ENCODE measurements around the gene EHD4. TPM values are rescaled to one million over a fixed set of nuclear protein-coding genes. Genes with fewer than 3 reads are reported as not detected.

The EHD4 gene
- polyA plus RNA-seq, 1 of the 3 experiments (the other 2 are of a cell fraction), result 17.5 TPM

DNA sequence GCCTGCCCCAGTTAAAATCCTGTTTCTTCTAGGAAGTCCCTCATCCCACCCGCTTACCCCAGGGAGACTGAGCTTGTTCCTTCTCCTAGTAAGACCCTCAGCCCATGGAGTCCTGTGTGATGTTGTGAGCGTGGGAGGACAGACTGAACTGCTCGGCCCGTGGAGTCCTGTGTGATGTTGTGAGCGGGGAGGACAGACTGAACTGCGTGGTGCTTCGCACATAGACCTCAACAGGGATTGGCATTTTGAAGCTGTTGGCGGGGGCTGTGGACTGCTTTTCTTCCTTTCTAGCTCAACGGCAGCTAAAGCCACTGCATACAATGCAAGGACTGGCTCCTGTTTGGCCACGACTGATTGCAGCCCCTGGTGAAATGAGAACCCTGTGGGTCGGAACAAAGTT lies 76.9 kb downstream of the EHD4 start:
- Histone ChIP-seq H3K27me3 (ENCODE audit: insufficient read depth) (no peaks in the 10 kb centered on the region), H3K4me2 (peak overlapping the region; percentile 65; the same call in 1 of the 2 replicates), H3K36me3 (replicated peaks in 1 of 2; ENCODE audit: control insufficient read depth in 1 of 2, insufficient read depth in 2 of 2, low read length in 1 of 2) (peaks cover 5 to 7% of the 10 kb centered on the region in 2 experiments), H3F3A (replicated peaks; ENCODE audit: insufficient read depth) (peaks cover 20% of the 10 kb centered on the region), H3K9me3 (no peaks in the 10 kb centered on the region), H3K9me2 (no peaks in the 10 kb centered on the region), H4K20me1 (ENCODE audit: insufficient read depth) (no peaks in the 10 kb centered on the region), H2AFZ (ENCODE audit: low read depth) (no peak overlapping the region), H3K4me3 (ENCODE audit: low read depth in 2 of 2, low read length in 1 of 2) (no peak overlapping the region), H3K79me2 (ENCODE audit: insufficient read depth) (no peaks in the 10 kb centered on the region), H3K9ac (no peak overlapping the region), H3K4me1 (ENCODE audit: control insufficient read depth in 1 of 2, insufficient read depth in 2 of 2, low read depth in 1 of 2, low read length in 1 of 2) (peaks cover 12 to 47% of the 10 kb centered on the region in 2 experiments; a peak in 3 of 4 replicates), H3K27ac (ENCODE audit: low read depth in 2 of 2, low read length in 1 of 2) (peak overlapping the region; percentile 65 to 97; a peak in 3 of 4 replicates)
- TF ChIP-seq, protein P1, sequence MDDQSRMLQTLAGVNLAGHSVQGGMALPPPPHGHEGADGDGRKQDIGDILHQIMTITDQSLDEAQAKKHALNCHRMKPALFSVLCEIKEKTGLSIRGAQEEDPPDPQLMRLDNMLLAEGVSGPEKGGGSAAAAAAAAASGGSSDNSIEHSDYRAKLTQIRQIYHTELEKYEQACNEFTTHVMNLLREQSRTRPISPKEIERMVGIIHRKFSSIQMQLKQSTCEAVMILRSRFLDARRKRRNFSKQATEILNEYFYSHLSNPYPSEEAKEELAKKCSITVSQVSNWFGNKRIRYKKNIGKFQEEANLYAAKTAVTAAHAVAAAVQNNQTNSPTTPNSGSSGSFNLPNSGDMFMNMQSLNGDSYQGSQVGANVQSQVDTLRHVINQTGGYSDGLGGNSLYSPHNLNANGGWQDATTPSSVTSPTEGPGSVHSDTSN (IDR thresholded peaks at IDR 0.05), result no peak
- TF ChIP-seq FOSL2 (IDR thresholded peaks at IDR 0.05; ENCODE audit: borderline replicate concordance, low read depth) (no peak), MXI1 (IDR thresholded peaks at IDR 0.05; ENCODE audit: low read depth, low read length) (no peak), RFX5 (IDR thresholded peaks at IDR 0.05; ENCODE audit: low read length) (no peak), NRF1 (IDR thresholded peaks at IDR 0.05; ENCODE audit: low read depth, low read length) (no peak)
- TF ChIP-seq, protein P2, sequence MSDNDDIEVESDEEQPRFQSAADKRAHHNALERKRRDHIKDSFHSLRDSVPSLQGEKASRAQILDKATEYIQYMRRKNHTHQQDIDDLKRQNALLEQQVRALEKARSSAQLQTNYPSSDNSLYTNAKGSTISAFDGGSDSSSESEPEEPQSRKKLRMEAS (IDR thresholded peaks at IDR 0.05; ENCODE audit: low read depth), result no peak
- WGBS (ENCODE audit: low lambda C conversion rate), result 96% methylated on average over 11 of the region's 11 CpGs
- CTCF ChIA-PET, result interaction anchor here (0.8 to 6.1 kb wide), 11 partner anchors 8 to 337 kb away, joined by 3 to 52 read pairs (median 3); partner anchors contain the start of gene MAPKBP1
- DNase-seq, result no peak
- POLR2A ChIA-PET, result interaction anchor here (0.8 to 1.5 kb wide), 6 partner anchors 12 to 351 kb away, joined by 3 to 7 read pairs (median 4); partner anchors contain the start of genes EHD4, JMJD7 and RPAP1

DNA sequence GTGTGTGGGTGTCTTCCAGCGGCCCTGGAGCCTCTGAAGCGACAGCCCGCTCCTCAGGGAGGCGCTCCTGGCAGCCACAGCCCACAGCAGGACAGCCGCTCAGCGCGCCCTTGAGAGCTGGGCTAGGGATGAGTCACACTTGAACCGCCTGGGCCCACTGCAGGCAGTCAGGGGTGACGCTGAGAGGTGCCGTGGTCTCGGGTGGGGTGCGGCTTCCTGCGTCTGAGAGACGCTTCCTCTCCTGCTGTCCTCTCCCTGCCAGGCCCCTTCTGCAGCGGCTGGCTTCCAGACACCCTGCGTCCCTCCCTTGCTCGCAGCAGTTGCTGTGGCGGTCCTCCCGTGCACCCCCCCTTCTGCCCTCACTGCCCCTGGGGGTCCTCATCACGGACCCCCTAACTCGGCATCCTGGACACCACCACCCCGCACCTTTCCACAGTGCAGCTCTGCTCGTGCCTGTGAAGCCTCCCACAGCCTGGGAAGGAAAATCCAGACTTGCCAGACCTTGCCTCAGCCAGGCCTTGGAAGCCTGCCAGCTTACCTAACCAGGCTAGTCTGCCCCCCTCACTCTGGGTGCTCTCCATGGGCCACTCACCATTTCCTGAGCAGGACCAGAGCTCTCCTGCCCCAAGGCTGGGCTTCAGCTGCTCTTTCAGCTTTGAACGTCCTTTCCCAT lies 77.4 kb downstream of the EHD4 start:
- peak overlapping the region; percentile 65 to 97 for H3K27ac ChIP-seq (ENCODE audit: low read depth in 2 of 2, low read length in 1 of 2)
- H3K4me3 ChIP-seq (ENCODE audit: low read depth in 2 of 2, low read length in 1 of 2), result peak overlapping the region; percentile 14 to 25; a peak in 2 of 4 replicates
- WGBS (ENCODE audit: low lambda C conversion rate), result 13% methylated on average over 10 of the region's 24 CpGs
- peaks cover 12 to 45% of the 10 kb centered on the region in 2 experiments; a peak in 3 of 4 replicates for H3K4me1 ChIP-seq (ENCODE audit: control insufficient read depth in 1 of 2, insufficient read depth in 2 of 2, low read depth in 1 of 2, low read length in 1 of 2)
- H3K36me3 ChIP-seq (replicated peaks in 1 of 2; ENCODE audit: control insufficient read depth in 1 of 2, insufficient read depth in 2 of 2, low read length in 1 of 2), result peaks cover 5 to 7% of the 10 kb centered on the region in 2 experiments
- no peaks in the 10 kb centered on the region for H4K20me1 ChIP-seq (ENCODE audit: insufficient read depth)
- peak overlapping the region; percentile 55 for H3K9ac ChIP-seq
- H3K9me2 ChIP-seq, result no peaks in the 10 kb centered on the region
- peak; percentile 97 for DNase-seq
- peak overlapping the region; percentile 79; the same call in 1 of the 2 replicates for H2AFZ ChIP-seq (ENCODE audit: low read depth)
- peaks cover 20% of the 10 kb centered on the region for H3F3A ChIP-seq (replicated peaks; ENCODE audit: insufficient read depth)
- CTCF ChIA-PET, result interaction anchor here (0.8 to 6.1 kb wide), 12 partner anchors 8 to 337 kb away, joined by 3 to 52 read pairs (median 3); partner anchors contain the start of gene MAPKBP1
- H3K9me3 ChIP-seq, result no peaks in the 10 kb centered on the region
- peak overlapping the region; percentile 65 for H3K4me2 ChIP-seq
- no peaks in the 10 kb centered on the region for H3K27me3 ChIP-seq (ENCODE audit: insufficient read depth)
- POLR2A ChIA-PET, result interaction anchor here (0.6 to 1.5 kb wide), 7 partner anchors 12 to 351 kb away, joined by 3 to 7 read pairs (median 3); partner anchors contain the start of genes EHD4, JMJD7 and RPAP1
- no peaks in the 10 kb centered on the region for H3K79me2 ChIP-seq (ENCODE audit: insufficient read depth)
- TF ChIP-seq RXRA (IDR thresholded peaks at IDR 0.05; ENCODE audit: borderline replicate concordance, low read depth) (no peak), RAD21 (IDR thresholded peaks at IDR 0.05; ENCODE audit: low read length) (peak; percentile 24), SIN3A (IDR thresholded peaks at IDR 0.05; ENCODE audit: borderline replicate concordance, low read depth, low read length) (no peak), TEAD4 (IDR thresholded peaks at IDR 0.05; ENCODE audit: borderline replicate concordance, insufficient read depth) (no peak), MEF2A (IDR thresholded peaks at IDR 0.05; ENCODE audit: borderline replicate concordance, low read depth) (no peak), FOSL2 (IDR thresholded peaks at IDR 0.05; ENCODE audit: borderline replicate concordance, low read depth) (peak; percentile 83; the same call in 1 of the 2 replicates), YY1 (IDR thresholded peaks at IDR 0.05; ENCODE audit: low read depth) (no peak), GATA2 (CRISPR knock-in tag; IDR thresholded peaks at IDR 0.05) (no peak; the same call in 1 of the 2 replicates), GABPA (IDR thresholded peaks at IDR 0.05; ENCODE audit: low read depth) (no peak), MXI1 (IDR thresholded peaks at IDR 0.05; ENCODE audit: low read depth, low read length) (0 out of 2 replicates have a peak, but pooled peaks have one; percentile 21), FOXM1 (IDR thresholded peaks at IDR 0.05; ENCODE audit: low read depth) (no peak)
- TF ChIP-seq, protein P3, sequence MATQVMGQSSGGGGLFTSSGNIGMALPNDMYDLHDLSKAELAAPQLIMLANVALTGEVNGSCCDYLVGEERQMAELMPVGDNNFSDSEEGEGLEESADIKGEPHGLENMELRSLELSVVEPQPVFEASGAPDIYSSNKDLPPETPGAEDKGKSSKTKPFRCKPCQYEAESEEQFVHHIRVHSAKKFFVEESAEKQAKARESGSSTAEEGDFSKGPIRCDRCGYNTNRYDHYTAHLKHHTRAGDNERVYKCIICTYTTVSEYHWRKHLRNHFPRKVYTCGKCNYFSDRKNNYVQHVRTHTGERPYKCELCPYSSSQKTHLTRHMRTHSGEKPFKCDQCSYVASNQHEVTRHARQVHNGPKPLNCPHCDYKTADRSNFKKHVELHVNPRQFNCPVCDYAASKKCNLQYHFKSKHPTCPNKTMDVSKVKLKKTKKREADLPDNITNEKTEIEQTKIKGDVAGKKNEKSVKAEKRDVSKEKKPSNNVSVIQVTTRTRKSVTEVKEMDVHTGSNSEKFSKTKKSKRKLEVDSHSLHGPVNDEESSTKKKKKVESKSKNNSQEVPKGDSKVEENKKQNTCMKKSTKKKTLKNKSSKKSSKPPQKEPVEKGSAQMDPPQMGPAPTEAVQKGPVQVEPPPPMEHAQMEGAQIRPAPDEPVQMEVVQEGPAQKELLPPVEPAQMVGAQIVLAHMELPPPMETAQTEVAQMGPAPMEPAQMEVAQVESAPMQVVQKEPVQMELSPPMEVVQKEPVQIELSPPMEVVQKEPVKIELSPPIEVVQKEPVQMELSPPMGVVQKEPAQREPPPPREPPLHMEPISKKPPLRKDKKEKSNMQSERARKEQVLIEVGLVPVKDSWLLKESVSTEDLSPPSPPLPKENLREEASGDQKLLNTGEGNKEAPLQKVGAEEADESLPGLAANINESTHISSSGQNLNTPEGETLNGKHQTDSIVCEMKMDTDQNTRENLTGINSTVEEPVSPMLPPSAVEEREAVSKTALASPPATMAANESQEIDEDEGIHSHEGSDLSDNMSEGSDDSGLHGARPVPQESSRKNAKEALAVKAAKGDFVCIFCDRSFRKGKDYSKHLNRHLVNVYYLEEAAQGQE (IDR thresholded peaks at IDR 0.05; ENCODE audit: low read depth, low read length), result no peak
- TF ChIP-seq, protein P4, sequence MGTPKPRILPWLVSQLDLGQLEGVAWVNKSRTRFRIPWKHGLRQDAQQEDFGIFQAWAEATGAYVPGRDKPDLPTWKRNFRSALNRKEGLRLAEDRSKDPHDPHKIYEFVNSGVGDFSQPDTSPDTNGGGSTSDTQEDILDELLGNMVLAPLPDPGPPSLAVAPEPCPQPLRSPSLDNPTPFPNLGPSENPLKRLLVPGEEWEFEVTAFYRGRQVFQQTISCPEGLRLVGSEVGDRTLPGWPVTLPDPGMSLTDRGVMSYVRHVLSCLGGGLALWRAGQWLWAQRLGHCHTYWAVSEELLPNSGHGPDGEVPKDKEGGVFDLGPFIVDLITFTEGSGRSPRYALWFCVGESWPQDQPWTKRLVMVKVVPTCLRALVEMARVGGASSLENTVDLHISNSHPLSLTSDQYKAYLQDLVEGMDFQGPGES (IDR thresholded peaks at IDR 0.05; ENCODE audit: low read depth, low read length), result no peak
- TF ChIP-seq, protein P5, sequence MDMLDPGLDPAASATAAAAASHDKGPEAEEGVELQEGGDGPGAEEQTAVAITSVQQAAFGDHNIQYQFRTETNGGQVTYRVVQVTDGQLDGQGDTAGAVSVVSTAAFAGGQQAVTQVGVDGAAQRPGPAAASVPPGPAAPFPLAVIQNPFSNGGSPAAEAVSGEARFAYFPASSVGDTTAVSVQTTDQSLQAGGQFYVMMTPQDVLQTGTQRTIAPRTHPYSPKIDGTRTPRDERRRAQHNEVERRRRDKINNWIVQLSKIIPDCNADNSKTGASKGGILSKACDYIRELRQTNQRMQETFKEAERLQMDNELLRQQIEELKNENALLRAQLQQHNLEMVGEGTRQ (IDR thresholded peaks at IDR 0.05; ENCODE audit: borderline replicate concordance, low read depth, low read length), result no peak

Measured in SK-N-SH (cell line).